GM23248 (cell line): ENCODE data around the gene PAIP2. TPM values are rescaled to one million over a fixed set of nuclear protein-coding genes. Genes with fewer than 3 reads are reported as not detected.

Experiments
- DNase-seq: peaks from one replicate; pipeline ENCODE4 v3.0.0-alpha.2; 2015
- H2AFZ ChIP-seq: fragments of 200-600 bp; sonication (generic); 2 replicates; pipeline ENCODE4 v1.6.1; 2016; ENCODE audit warnings: antibody characterized with exemption
- H3F3A ChIP-seq: fragments of 200-600 bp; sonication (generic); 2 replicates; pipeline ENCODE4 v1.6.1; 2016; ENCODE audit warnings: mild to moderate bottlenecking, antibody characterized with exemption, mixed run types; ENCODE audit not compliant: insufficient read depth
- H3K27ac ChIP-seq: fragments of 200-600 bp; sonication (generic); 2 replicates; pipeline ENCODE4 v1.5.1; 2016; ENCODE audit warnings: mild to moderate bottlenecking
- H3K27me3 ChIP-seq: fragments of 200-600 bp; sonication (generic); replicated peaks from 2 replicates; pipeline ENCODE4 v1.6.1; 2016; ENCODE audit warnings: mild to moderate bottlenecking; ENCODE audit not compliant: insufficient read depth
- H3K36me3 ChIP-seq: fragments of 200-600 bp; sonication (generic); 2 replicates; pipeline ENCODE4 v1.6.1; 2016; ENCODE audit warnings: low read depth, mild to moderate bottlenecking
- H3K4me1 ChIP-seq: fragments of 200-600 bp; sonication (generic); 2 replicates; pipeline ENCODE4 v1.6.1; 2016; ENCODE audit warnings: mild to moderate bottlenecking; ENCODE audit not compliant: insufficient read depth
- H3K4me2 ChIP-seq: fragments of 200-600 bp; sonication (generic); one replicate; pipeline ENCODE4 v1.6.1; 2016; ENCODE audit warnings: mild to moderate bottlenecking; ENCODE audit not compliant: unreplicated experiment
- H3K4me3 ChIP-seq: fragments of 200-600 bp; sonication (generic); 2 replicates; pipeline ENCODE4 v1.5.1; 2016; ENCODE audit warnings: mild to moderate bottlenecking
- H3K79me2 ChIP-seq: fragments of 200-600 bp; sonication (generic); 2 replicates; pipeline ENCODE4 v1.6.1; 2016; ENCODE audit warnings: mild to moderate bottlenecking; ENCODE audit not compliant: insufficient read depth
- H3K9ac ChIP-seq: fragments of 200-600 bp; sonication (generic); 2 replicates; pipeline ENCODE4 v1.6.1; 2016; ENCODE audit warnings: mild to moderate bottlenecking
- H3K9me2 ChIP-seq: fragments of 200-600 bp; sonication (generic); 2 replicates; pipeline ENCODE4 v1.6.1; 2016; ENCODE audit warnings: mixed run types, mild to moderate bottlenecking, moderate library complexity; ENCODE audit not compliant: insufficient read depth
- H3K9me3 ChIP-seq: fragments of 200-600 bp; sonication (generic); one replicate; pipeline ENCODE4 v1.6.1; 2017; ENCODE audit warnings: low read depth
- H4K20me1 ChIP-seq: fragments of 200-600 bp; sonication (generic); 2 replicates; pipeline ENCODE4 v1.6.0; 2016; ENCODE audit not compliant: insufficient read depth
- EZH2 ChIP-seq: fragments of 200-600 bp; sonication (generic); IDR thresholded peaks from 2 replicates; pipeline ENCODE4 v1.6.1; 2018; ENCODE audit warnings: antibody characterized with exemption, mild to moderate bottlenecking; ENCODE audit not compliant: insufficient read depth, poor library complexity, severe bottlenecking
- EZH2phosphoT487 ChIP-seq: fragments of 200-600 bp; sonication (generic); IDR thresholded peaks from 2 replicates; pipeline ENCODE4 v1.6.1; 2018; ENCODE audit warnings: antibody characterized with exemption, moderate library complexity, mild to moderate bottlenecking, low read depth; ENCODE audit not compliant: insufficient read depth
- WGBS, 2 experiments: methylation state at CpG; one replicate each; pipeline ENCODE4 v1.1.6; 2015 to 2017; ENCODE audit warnings: low lambda C conversion rate in 2 of 2, low coverage in 1 of 2; ENCODE audit errors: missing lambda C conversion rate in 2 of 2; 5-methylcytosine and 5-hydroxymethylcytosine counted together
- in situ Hi-C: fragments of 300-500 bp; cut with MboI; formaldehyde crosslinking; loops from 2 replicates; pipeline ENCODE4 v1.15.0; 2020
- polyA plus RNA-seq: library from polyadenylated mRNA; unstranded; fragments of >200 nt; fragmentation: Nextera tagmentation; extraction: Ambion mirVana; gene quantifications from 2 replicates; pipeline ENCODE4 v1.2.1, GENCODE V29; 2016
- total RNA-seq: library from RNA; depleted of rRNA; stranded (reverse); fragments of >200 nt; shearing (Covaris generic); gene quantifications from 2 replicates; pipeline ENCODE4 v1.2.3, GENCODE V29; 2014

The PAIP2 gene
- total and polyA plus RNA-seq, 2 experiments from 2014 or later: 62.8 to 112 TPM

DNA sequence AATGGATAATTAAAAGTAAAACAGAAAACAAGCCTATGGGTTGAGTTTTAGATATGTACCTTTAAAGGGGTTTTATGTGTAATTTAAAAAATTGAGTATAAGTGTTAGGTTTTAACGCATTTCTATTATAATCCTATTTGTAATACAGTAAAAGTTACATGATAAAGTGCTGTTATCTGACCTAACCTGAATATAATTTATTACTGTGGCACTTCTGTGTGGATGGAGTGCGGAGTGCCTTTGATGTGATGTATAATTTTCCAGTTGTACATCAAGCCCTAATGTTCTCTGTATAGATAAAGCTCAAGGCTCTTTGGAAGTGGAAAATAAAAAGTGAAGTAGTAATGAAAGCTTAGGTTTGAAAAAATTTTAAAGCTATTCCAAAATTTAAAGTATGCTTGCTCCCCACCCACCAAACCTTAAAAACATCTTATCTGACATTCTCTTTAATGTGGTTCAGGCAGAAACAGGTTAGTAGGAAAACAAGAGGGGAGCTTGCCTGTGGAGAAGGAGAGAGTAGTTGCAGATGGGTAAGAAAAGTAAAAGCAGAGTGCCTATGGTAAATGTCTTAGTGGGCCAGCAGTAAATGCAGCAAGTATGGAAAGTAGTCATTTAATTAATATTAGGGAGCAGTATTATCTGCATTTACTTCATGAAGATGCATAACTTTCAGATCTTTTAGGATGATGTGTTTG, 44.1 kb upstream of the PAIP2 start:
- Histone ChIP-seq H3K27me3 (no peaks in the 10 kb centered on the region), H3K79me2 (peaks cover 93% of the 10 kb centered on the region), H3K9me3 (no peaks in the 10 kb centered on the region), H4K20me1 (peaks cover 61% of the 10 kb centered on the region), H3K9me2 (no peaks in the 10 kb centered on the region), H3K36me3 (no peaks in the 10 kb centered on the region), H3K4me2 (peak overlapping the region; percentile 11), H3F3A (peaks cover 49% of the 10 kb centered on the region), H3K9ac (0 out of 2 replicates have a peak overlapping the region, but pooled peaks have one; percentile 6), H3K4me3 (no peak overlapping the region), H3K27ac (no peak overlapping the region), H3K4me1 (peaks cover 37% of the 10 kb centered on the region), H2AFZ (no peak overlapping the region)
- WGBS, 2 experiments: 73 to 83% methylated on average over 2 of the region's 2 CpGs
- in situ Hi-C loops: no loop called here
- TF ChIP-seq EZH2phosphoT487 (no peak), EZH2 (no peak)
- DNase-seq: no peak

GRCh38 chr5:139298242-139298641, 43.4 kb upstream of the PAIP2 start:
- no peaks in the 10 kb centered on the region for H3K36me3 ChIP-seq
- H3K4me2 ChIP-seq: no peak overlapping the region
- DNase-seq: no peak
- H3K9ac ChIP-seq: no peak overlapping the region
- peaks cover 39% of the 10 kb centered on the region for H3K4me1 ChIP-seq
- TF ChIP-seq EZH2phosphoT487 (no peak), EZH2 (no peak)
- peaks cover 68% of the 10 kb centered on the region for H4K20me1 ChIP-seq
- no peak overlapping the region for H2AFZ ChIP-seq
- in situ Hi-C loops: no loop called here
- no peaks in the 10 kb centered on the region for H3K27me3 ChIP-seq
- no peak overlapping the region for H3K4me3 ChIP-seq
- H3K79me2 ChIP-seq: peaks cover 94% of the 10 kb centered on the region
- H3F3A ChIP-seq: peaks cover 45% of the 10 kb centered on the region
- H3K27ac ChIP-seq: no peak overlapping the region
- WGBS, 2 experiments: 82% methylated on average over 11 of the region's 11 CpGs
- no peaks in the 10 kb centered on the region for H3K9me2 ChIP-seq
- no peaks in the 10 kb centered on the region for H3K9me3 ChIP-seq

DNA sequence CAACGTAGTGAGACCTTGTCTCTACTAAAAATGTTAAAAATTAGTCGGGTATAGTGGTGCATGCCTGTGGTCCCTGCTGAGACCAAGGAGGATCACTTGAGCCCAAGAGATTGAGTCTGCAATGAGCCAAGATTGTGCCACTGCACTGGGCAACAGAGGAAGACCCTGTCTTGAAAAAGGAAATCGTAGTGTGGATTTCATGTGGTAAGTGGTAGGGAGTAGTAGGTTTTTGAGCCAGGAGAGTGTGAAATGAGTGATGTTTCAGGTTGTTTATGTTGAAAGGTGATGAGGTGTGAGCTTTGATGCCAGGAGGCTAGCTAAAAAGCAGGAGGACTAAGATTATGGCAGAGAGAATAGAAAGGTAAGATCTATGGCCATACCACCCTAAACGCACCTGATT, 42.2 kb upstream of the PAIP2 start:
- no peak for DNase-seq
- 36 to 40% methylated on average over 4 of the region's 4 CpGs for WGBS, 2 experiments
- Histone ChIP-seq H3K27me3 (no peaks in the 10 kb centered on the region), H4K20me1 (peaks cover 77% of the 10 kb centered on the region), H3K4me3 (no peak overlapping the region), H3K4me1 (peaks cover 41% of the 10 kb centered on the region), H2AFZ (no peak overlapping the region), H3K9me3 (no peaks in the 10 kb centered on the region), H3K9me2 (no peaks in the 10 kb centered on the region), H3K9ac (no peak overlapping the region), H3K79me2 (peaks cover 100% of the 10 kb centered on the region), H3K4me2 (no peak overlapping the region), H3K27ac (no peak overlapping the region), H3F3A (peaks cover 42% of the 10 kb centered on the region), H3K36me3 (no peaks in the 10 kb centered on the region)
- in situ Hi-C loops: no loop called here
- no peak for TF ChIP-seq EZH2
- no peak for TF ChIP-seq EZH2phosphoT487

GRCh38 chr5:139301808-139302499, 39.7 kb upstream of the PAIP2 start:
- H3K4me3 ChIP-seq: no peak overlapping the region
- no peak overlapping the region for H3K4me2 ChIP-seq
- H3K79me2 ChIP-seq: peaks cover 100% of the 10 kb centered on the region
- 80 to 82% methylated on average over 7 of the region's 7 CpGs for WGBS, 2 experiments
- no peaks in the 10 kb centered on the region for H3K9me2 ChIP-seq
- peaks cover 84% of the 10 kb centered on the region for H4K20me1 ChIP-seq
- no peak overlapping the region for H3K9ac ChIP-seq
- no peak for TF ChIP-seq EZH2
- TF ChIP-seq EZH2phosphoT487: no peak
- no peak overlapping the region for H2AFZ ChIP-seq
- peak; percentile 21 for DNase-seq
- H3K27me3 ChIP-seq: no peaks in the 10 kb centered on the region
- no peaks in the 10 kb centered on the region for H3K9me3 ChIP-seq
- H3K36me3 ChIP-seq: no peaks in the 10 kb centered on the region
- H3K4me1 ChIP-seq: peaks cover 54% of the 10 kb centered on the region
- peaks cover 35% of the 10 kb centered on the region for H3F3A ChIP-seq
- H3K27ac ChIP-seq: no peak overlapping the region
- in situ Hi-C loops: no loop called here
